HepG2 (cell line): ENCODE measurements around the gene GJA5. TPM values are rescaled to one million over a fixed set of nuclear protein-coding genes. Genes with fewer than 3 reads are reported as not detected.

Experiments used
- ARNT ChIP-seq: fragments of 450-650 bp; IDR thresholded peaks from 2 replicates; pipeline ENCODE4 v1.6.1; 2017
- FOXK2 ChIP-seq: fragments of 450-650 bp; IDR thresholded peaks from 2 replicates; pipeline ENCODE4 v1.6.1; 2016
- JUNB ChIP-seq: sonication (generic); formaldehyde crosslinking; IDR thresholded peaks from 2 replicates; pipeline ENCODE4 v1.8.0; 2022; ENCODE audit warnings: missing genetic modification reagents, mild to moderate bottlenecking, borderline replicate concordance
- MED1 ChIP-seq: sonication (generic); formaldehyde crosslinking; IDR thresholded peaks from 2 replicates; pipeline ENCODE4 v1.4.0; 2020; ENCODE audit warnings: missing genetic modification reagents
- MIER3 ChIP-seq: IDR thresholded peaks from 2 replicates; pipeline ENCODE4 v1.6.1; 2016; ENCODE audit warnings: missing compliant biosample characterization, borderline replicate concordance
- NKX3-1 ChIP-seq: sonication (generic); formaldehyde crosslinking; IDR thresholded peaks from 2 replicates; pipeline ENCODE4 v1.5.0; 2020; ENCODE audit warnings: missing genetic modification reagents
- NR2F2 ChIP-seq: IDR thresholded peaks from 2 replicates; pipeline ENCODE4 v1.6.1; 2012; ENCODE audit warnings: low read depth, inconsistent platforms, borderline replicate concordance
- PHF21A ChIP-seq: sonication (generic); formaldehyde crosslinking; IDR thresholded peaks from 2 replicates; pipeline ENCODE4 v1.5.0; 2020; ENCODE audit warnings: mild to moderate bottlenecking, missing genetic modification reagents
- RBM22 ChIP-seq: fragments of 200-400 bp; formaldehyde crosslinking; optimal IDR thresholded peaks from 2 replicates; pipeline ENCODE3; 2017; ENCODE audit warnings: mild to moderate bottlenecking, low read length, moderate library complexity
- YEATS4 ChIP-seq: sonication (generic); formaldehyde crosslinking; IDR thresholded peaks from 2 replicates; pipeline ENCODE4 v1.4.0; 2020; ENCODE audit warnings: missing genetic modification reagents, borderline replicate concordance
- ZBTB21 ChIP-seq: sonication (generic); formaldehyde crosslinking; IDR thresholded peaks from 2 replicates; pipeline ENCODE4 v1.4.0; 2020; ENCODE audit warnings: missing genetic modification reagents
- ZFP37 ChIP-seq: sonication (generic); formaldehyde crosslinking; IDR thresholded peaks from 2 replicates; pipeline ENCODE4 v1.4.0; 2020; ENCODE audit warnings: missing genetic modification reagents, borderline replicate concordance
- ZNF12 ChIP-seq: sonication (generic); formaldehyde crosslinking; IDR thresholded peaks from 2 replicates; pipeline ENCODE4 v1.5.0; 2020; ENCODE audit warnings: missing genetic modification reagents
- ZNF230 ChIP-seq: sonication (generic); formaldehyde crosslinking; IDR thresholded peaks from 2 replicates; pipeline ENCODE4 v1.4.0; 2020; ENCODE audit warnings: mild to moderate bottlenecking, missing genetic modification reagents
- ZNF354B ChIP-seq: sonication (generic); formaldehyde crosslinking; IDR thresholded peaks from 2 replicates; pipeline ENCODE4 v1.8.0; 2022; ENCODE audit warnings: mild to moderate bottlenecking, missing genetic modification reagents
- ZNF367 ChIP-seq: sonication (generic); formaldehyde crosslinking; IDR thresholded peaks from 2 replicates; pipeline ENCODE4 v1.4.0; 2020; ENCODE audit warnings: missing genetic modification reagents, borderline replicate concordance
- polyA plus RNA-seq, 8 experiments: library from polyadenylated mRNA; depleted of rRNA in 3 of 8; stranded (reverse) in 7 of 8; unstranded in 1 of 8; fragments of >200 nt; fragmentation: Illumina TruSeq in 4 of 8; extraction: Trizol in 4 of 8; gene quantifications; 2 replicates each; pipeline versions ENCODE4 v1.2.1 to v1.2.3, GENCODE V29; 2011 to 2016; ENCODE audit warnings: low read depth in 4 of 8, missing spikeins in 1 of 8, mixed read lengths in 1 of 8; ENCODE audit not compliant: insufficient read depth in 1 of 8
- total RNA-seq, 5 experiments: library from RNA; depleted of rRNA; stranded (reverse); fragments of >200 nt; fragmentation: Illumina TruSeq; extraction: Trizol; gene quantifications; 2 replicates each; pipeline ENCODE4 v1.2.3, GENCODE V29; 2016; ENCODE audit warnings: low read depth in 1 of 5
- TF ChIP-seq, protein P1 (sequence below): sonication (generic); formaldehyde crosslinking; IDR thresholded peaks from 2 replicates; pipeline ENCODE4 v1.4.0; 2020; ENCODE audit warnings: missing genetic modification reagents, low read depth, mild to moderate bottlenecking, borderline replicate concordance
- TF ChIP-seq, protein P2 (sequence below): sonication (generic); formaldehyde crosslinking; conservative IDR thresholded peaks from 2 replicates; pipeline ENCODE4 v1.4.0; 2020; ENCODE audit warnings: mild to moderate bottlenecking, missing genetic modification reagents, moderate library complexity
- TF ChIP-seq, protein P3 (sequence below): sonication (generic); formaldehyde crosslinking; IDR thresholded peaks from 2 replicates; pipeline ENCODE4 v1.4.0; 2020; ENCODE audit warnings: missing genetic modification reagents; ENCODE audit errors: not compliant biosample characterization
- TF ChIP-seq, protein P4 (sequence below): sonication (generic); formaldehyde crosslinking; IDR thresholded peaks from 2 replicates; pipeline ENCODE4 v1.4.0; 2020; ENCODE audit warnings: missing genetic modification reagents, borderline replicate concordance
- TF ChIP-seq, protein P5 (sequence below): sonication (generic); formaldehyde crosslinking; IDR thresholded peaks from 2 replicates; pipeline ENCODE4 v1.5.0; 2020; ENCODE audit warnings: mild to moderate bottlenecking, missing genetic modification reagents
- TF ChIP-seq, protein P6 (sequence below): sonication (generic); formaldehyde crosslinking; IDR thresholded peaks from 2 replicates; pipeline ENCODE4 v1.4.0; 2020; ENCODE audit warnings: missing genetic modification reagents

Gene GJA5
- total and polyA plus RNA-seq, 2 of the 13 experiments (the other 11 are each of a cell fraction or from before 2014, with no cell fraction given), result not detected

DNA sequence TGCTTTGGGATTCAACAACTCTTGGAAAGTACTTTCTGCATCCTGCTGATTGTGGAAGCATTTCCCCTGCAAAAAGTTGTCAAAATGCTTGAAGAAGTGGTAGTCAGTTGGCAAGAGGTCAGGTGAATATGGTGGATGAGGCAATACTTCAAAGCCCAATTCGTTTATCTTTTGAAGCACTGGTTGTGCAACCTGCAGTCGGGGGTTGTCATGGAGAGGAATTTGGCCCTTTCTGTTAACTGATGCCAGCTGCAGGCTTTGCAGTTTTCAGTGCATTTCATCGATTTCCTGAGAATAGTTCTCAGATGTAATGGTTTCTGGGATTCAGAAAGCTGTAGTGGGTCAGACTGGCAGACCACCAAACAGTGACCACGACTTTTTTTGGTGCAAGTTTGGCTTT lies 47.6 kb upstream of the GJA5 start (continued):
- TF ChIP-seq, protein P1, sequence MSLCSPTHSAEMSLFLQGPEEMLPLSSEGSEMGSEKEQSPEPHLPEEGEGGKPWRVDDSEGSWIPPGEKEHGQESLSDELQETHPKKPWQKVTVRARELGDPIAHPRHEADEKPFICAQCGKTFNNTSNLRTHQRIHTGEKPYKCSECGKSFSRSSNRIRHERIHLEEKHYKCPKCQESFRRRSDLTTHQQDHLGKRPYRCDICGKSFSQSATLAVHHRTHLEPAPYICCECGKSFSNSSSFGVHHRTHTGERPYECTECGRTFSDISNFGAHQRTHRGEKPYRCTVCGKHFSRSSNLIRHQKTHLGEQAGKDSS (CRISPR knock-in tag), result no peak
- TF ChIP-seq ZFP37 (CRISPR knock-in tag), result no peak
- TF ChIP-seq RBM22, result no peak
- TF ChIP-seq, protein P2, sequence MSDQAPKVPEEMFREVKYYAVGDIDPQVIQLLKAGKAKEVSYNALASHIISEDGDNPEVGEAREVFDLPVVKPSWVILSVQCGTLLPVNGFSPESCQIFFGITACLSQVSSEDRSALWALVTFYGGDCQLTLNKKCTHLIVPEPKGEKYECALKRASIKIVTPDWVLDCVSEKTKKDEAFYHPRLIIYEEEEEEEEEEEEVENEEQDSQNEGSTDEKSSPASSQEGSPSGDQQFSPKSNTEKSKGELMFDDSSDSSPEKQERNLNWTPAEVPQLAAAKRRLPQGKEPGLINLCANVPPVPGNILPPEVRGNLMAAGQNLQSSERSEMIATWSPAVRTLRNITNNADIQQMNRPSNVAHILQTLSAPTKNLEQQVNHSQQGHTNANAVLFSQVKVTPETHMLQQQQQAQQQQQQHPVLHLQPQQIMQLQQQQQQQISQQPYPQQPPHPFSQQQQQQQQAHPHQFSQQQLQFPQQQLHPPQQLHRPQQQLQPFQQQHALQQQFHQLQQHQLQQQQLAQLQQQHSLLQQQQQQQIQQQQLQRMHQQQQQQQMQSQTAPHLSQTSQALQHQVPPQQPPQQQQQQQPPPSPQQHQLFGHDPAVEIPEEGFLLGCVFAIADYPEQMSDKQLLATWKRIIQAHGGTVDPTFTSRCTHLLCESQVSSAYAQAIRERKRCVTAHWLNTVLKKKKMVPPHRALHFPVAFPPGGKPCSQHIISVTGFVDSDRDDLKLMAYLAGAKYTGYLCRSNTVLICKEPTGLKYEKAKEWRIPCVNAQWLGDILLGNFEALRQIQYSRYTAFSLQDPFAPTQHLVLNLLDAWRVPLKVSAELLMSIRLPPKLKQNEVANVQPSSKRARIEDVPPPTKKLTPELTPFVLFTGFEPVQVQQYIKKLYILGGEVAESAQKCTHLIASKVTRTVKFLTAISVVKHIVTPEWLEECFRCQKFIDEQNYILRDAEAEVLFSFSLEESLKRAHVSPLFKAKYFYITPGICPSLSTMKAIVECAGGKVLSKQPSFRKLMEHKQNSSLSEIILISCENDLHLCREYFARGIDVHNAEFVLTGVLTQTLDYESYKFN (CRISPR knock-in tag), result peak; percentile 86
- peak; percentile 82; the same call in 1 of the 2 replicates for TF ChIP-seq ZNF12 (CRISPR knock-in tag)
- peak; percentile 91 for TF ChIP-seq NR2F2
- TF ChIP-seq, protein P3, sequence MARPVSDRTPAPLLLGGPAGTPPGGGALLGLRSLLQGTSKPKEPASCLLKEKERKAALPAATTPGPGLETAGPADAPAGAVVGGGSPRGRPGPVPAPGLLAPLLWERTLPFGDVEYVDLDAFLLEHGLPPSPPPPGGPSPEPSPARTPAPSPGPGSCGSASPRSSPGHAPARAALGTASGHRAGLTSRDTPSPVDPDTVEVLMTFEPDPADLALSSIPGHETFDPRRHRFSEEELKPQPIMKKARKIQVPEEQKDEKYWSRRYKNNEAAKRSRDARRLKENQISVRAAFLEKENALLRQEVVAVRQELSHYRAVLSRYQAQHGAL (CRISPR knock-in tag), result no peak
- no peak for TF ChIP-seq ZNF230 (CRISPR knock-in tag)
- no peak for TF ChIP-seq ZNF367 (CRISPR knock-in tag)
- 0 out of 2 replicates have a peak, but pooled peaks have one; percentile 24 for TF ChIP-seq ZBTB21 (CRISPR knock-in tag)
- TF ChIP-seq, protein P4, sequence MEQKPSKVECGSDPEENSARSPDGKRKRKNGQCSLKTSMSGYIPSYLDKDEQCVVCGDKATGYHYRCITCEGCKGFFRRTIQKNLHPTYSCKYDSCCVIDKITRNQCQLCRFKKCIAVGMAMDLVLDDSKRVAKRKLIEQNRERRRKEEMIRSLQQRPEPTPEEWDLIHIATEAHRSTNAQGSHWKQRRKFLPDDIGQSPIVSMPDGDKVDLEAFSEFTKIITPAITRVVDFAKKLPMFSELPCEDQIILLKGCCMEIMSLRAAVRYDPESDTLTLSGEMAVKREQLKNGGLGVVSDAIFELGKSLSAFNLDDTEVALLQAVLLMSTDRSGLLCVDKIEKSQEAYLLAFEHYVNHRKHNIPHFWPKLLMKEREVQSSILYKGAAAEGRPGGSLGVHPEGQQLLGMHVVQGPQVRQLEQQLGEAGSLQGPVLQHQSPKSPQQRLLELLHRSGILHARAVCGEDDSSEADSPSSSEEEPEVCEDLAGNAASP, result peak; percentile 65; the same call in 1 of the 2 replicates
- TF ChIP-seq, protein P5, sequence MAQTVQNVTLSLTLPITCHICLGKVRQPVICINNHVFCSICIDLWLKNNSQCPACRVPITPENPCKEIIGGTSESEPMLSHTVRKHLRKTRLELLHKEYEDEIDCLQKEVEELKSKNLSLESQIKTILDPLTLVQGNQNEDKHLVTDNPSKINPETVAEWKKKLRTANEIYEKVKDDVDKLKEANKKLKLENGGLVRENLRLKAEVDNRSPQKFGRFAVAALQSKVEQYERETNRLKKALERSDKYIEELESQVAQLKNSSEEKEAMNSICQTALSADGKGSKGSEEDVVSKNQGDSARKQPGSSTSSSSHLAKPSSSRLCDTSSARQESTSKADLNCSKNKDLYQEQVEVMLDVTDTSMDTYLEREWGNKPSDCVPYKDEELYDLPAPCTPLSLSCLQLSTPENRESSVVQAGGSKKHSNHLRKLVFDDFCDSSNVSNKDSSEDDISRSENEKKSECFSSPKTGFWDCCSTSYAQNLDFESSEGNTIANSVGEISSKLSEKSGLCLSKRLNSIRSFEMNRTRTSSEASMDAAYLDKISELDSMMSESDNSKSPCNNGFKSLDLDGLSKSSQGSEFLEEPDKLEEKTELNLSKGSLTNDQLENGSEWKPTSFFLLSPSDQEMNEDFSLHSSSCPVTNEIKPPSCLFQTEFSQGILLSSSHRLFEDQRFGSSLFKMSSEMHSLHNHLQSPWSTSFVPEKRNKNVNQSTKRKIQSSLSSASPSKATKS (CRISPR knock-in tag), result no peak
- 0 out of 2 replicates have a peak, but pooled peaks have one; percentile 25 for TF ChIP-seq YEATS4 (CRISPR knock-in tag)
- peak; percentile 72; the same call in 1 of the 2 replicates for TF ChIP-seq NKX3-1 (CRISPR knock-in tag)
- TF ChIP-seq MED1 (CRISPR knock-in tag), result peak; percentile 73
- TF ChIP-seq, protein P6, sequence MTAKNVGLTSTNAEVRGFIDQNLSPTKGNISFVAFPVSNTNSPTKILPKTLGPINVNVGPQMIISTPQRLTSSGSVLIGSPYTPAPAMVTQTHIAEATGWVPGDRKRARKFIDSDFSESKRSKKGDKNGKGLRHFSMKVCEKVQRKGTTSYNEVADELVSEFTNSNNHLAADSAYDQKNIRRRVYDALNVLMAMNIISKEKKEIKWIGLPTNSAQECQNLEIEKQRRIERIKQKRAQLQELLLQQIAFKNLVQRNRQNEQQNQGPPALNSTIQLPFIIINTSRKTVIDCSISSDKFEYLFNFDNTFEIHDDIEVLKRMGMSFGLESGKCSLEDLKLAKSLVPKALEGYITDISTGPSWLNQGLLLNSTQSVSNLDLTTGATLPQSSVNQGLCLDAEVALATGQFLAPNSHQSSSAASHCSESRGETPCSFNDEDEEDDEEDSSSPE (CRISPR knock-in tag), result no peak
- no peak for TF ChIP-seq PHF21A (CRISPR knock-in tag)
- no peak for TF ChIP-seq FOXK2
- TF ChIP-seq JUNB (CRISPR knock-in tag), result no peak
- TF ChIP-seq ZNF354B, result no peak
- no peak for TF ChIP-seq ARNT
- TF ChIP-seq MIER3 (CRISPR knock-in tag), result peak; percentile 75; the same call in 1 of the 2 replicates
